ENCODE measurements around the gene ASIP. TPM values are rescaled to one million over a fixed set of nuclear protein-coding genes. Genes with fewer than 3 reads are reported as not detected.
"Not testable (repeated sequence)": the region's sequence is repeated elsewhere in the genome, so short reads cannot be mapped to it uniquely, and the experiment has no call there.

The ASIP gene
- total RNA-seq, 4 donors from 2014 or later: 0.72 to 2.0 (median 0.83) TPM; not detected in 1

DNA sequence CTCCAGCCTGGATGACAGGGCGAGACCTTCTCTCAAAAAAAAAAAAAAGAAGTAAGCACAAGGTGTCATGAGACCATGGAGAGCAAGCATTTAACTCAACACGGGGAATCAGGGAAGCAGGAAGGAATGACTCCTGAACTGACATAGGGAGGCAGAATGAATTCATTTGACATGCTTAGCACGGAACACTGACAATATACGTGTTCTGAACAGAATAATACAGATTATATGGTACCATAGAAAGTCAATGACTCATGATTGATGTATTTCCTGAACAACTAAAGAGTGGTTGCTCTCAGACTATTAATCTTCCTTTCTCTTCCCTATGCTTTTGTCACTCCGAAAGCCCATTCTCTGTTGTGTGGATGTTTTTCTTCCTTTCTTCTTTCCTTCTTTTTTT is 20.7 kb upstream of the ASIP start:
- TF ChIP-seq POLR2A (IDR thresholded peaks at IDR 0.05) (no peak), CTCF (IDR thresholded peaks at IDR 0.05) (no peak)
- 67 to 73% methylated on average over 5 of the region's 5 CpGs for WGBS, 2 donors
- H3K4me3 ChIP-seq (ENCODE audit: low read depth, poor library complexity, severe bottlenecking): no peak overlapping the region
- DNase-seq (ENCODE audit: low spot score in 2 of 2): no peak
- intact Hi-C loops (cut with DNase I; ENCODE audit: low total_unique reads): no loop called here

GRCh38 chr20:34222208-34222607 is 19.0 kb upstream of the ASIP start:
- intact Hi-C loops (cut with DNase I; ENCODE audit: low total_unique reads): no loop called here
- TF ChIP-seq POLR2A (IDR thresholded peaks at IDR 0.05) (no peak), CTCF (IDR thresholded peaks at IDR 0.05) (no peak)
- WGBS, 2 donors: 25 to 46% methylated on average over 3 of the region's 3 CpGs

GRCh38 chr20:34224251-34224650 is 17.0 kb upstream of the ASIP start:
- intact Hi-C loops (cut with DNase I; ENCODE audit: low total_unique reads); H3K4me3 ChIP-seq (ENCODE audit: low read depth, poor library complexity, severe bottlenecking); DNase-seq (ENCODE audit: low spot score in 2 of 2): not testable (repeated sequence)
- 63 to 84% methylated on average over 2 of the region's 2 CpGs for WGBS, 2 donors

More at GRCh38 chr20:34222208-34222607, 19.0 kb upstream of the ASIP start:
- no peak overlapping the region for H3K4me3 ChIP-seq (ENCODE audit: low read depth, poor library complexity, severe bottlenecking)
- peak in 1 of 2 donors; percentile 45 for DNase-seq (ENCODE audit: low spot score in 2 of 2)

DNA sequence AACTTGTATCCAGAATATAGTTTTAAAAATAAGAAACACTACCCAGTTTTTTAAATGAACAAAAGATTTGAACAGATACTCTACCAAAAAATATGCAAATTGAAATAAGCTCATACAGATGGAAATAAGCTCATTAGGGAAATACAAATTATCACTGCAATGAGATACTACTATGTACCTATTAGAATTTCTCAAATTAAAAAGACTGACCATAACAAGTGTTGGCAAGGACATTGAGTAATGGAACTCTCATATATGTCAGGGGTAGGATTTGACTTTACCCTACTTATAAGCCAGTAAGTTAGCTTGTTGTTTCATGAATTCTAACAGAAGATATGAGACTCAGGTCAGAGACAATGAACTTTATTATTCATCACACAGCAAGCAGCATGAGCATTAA is 9.6 kb upstream of the ASIP start:
- H3K4me3 ChIP-seq (ENCODE audit: low read depth, poor library complexity, severe bottlenecking): no peak overlapping the region
- no peak for DNase-seq (ENCODE audit: low spot score in 2 of 2)
- no peak for TF ChIP-seq POLR2A (IDR thresholded peaks at IDR 0.05)
- no peak for TF ChIP-seq CTCF (IDR thresholded peaks at IDR 0.05)
- intact Hi-C loops (cut with DNase I; ENCODE audit: low total_unique reads): no loop called here

DNA sequence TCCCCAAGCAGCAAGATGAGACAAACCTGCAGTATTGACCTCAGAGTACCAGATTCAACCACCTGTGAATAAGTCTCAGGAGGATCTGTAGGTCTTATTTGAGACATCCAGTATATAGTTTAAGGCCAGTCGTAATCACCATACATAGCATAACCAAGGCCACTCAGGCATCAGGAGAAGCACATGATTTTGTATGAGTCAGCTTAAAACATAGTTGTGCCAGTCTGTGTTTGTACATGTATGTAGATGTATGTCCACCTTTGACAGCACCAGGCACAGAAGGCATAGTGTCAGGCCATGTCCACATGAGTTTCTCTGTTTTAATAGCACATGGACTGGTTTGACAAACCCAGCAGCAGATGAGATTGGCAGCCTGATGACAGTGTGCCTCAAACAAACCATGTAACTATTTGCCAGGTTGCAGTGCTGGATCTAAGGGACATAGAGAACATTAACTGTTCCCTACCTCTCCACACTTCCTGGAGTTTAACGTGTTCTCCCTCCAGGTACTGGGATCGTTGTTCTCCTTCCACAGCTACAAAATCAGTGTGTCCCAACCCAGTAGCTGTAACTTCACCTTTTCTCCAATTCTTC is 8.6 kb upstream of the ASIP start:
- DNase-seq (ENCODE audit: low spot score in 2 of 2): no peak
- H3K4me3 ChIP-seq (ENCODE audit: low read depth, poor library complexity, severe bottlenecking): no peak overlapping the region
- intact Hi-C loops (cut with DNase I; ENCODE audit: low total_unique reads): no loop called here
- WGBS, 2 donors: 69 to 93% methylated on average over 3 of the region's 3 CpGs
- TF ChIP-seq CTCF (IDR thresholded peaks at IDR 0.05): no peak

DNA sequence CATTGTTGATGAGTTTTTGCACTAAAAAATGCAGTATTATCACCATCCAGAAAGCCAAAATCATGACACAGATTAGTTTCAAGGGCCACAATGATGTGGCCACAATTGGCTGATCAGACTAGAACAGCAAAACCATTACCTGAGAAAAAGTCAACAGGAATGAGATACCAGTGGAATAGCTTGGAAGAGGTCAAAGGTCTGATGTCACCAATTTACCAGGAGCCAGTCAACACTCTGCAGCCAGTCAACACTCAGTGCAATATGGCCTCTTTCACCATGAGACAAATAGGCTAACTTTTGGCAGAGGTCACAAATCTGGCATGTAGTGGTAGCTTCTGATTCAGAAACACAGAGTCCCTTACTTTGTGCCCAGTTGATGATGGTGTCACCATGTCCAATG is 7.5 kb upstream of the ASIP start:
- DNase-seq (ENCODE audit: low spot score in 2 of 2): no peak
- intact Hi-C loops (cut with DNase I; ENCODE audit: low total_unique reads): no loop called here
- H3K4me3 ChIP-seq (ENCODE audit: low read depth, poor library complexity, severe bottlenecking): no peak overlapping the region
- TF ChIP-seq CTCF (IDR thresholded peaks at IDR 0.05): no peak
